HepG2 (cell line): ENCODE results near the gene KCTD1. TPM values are rescaled to one million over a fixed set of nuclear protein-coding genes. Genes with fewer than 3 reads are reported as not detected.

Experiments
- ATAC-seq: fragments of 200-7000 bp; cut with Tn5 transposase; 3 replicates; pipeline ENCODE4 v1.9.1; 2020; ENCODE audit warnings: mild to moderate bottlenecking, moderate library complexity
- BruUV-seq: library from RNA; stranded (reverse); fragments of 400-500 nt; replicated peaks from 2 replicates; lab custom pipeline; 2021; lab: Mats Ljungman, UMichigan
- CTCF ChIA-PET: fragments of 300-600 bp; formaldehyde crosslinking; extraction: SDS; loops from one replicate; lab custom pipeline; 2021; ENCODE audit warnings: low total read pairs, inconsistent platforms, low intra/inter-chr PET ratio; lab: Yijun Ruan, JAX
- POLR2A ChIA-PET: fragments of 350-600 bp; sonication (Branson Sonifier 250); formaldehyde crosslinking; loops from one replicate; lab custom pipeline; 2020; ENCODE audit warnings: antibody characterized with exemption, inconsistent platforms; lab: Yijun Ruan, JAX
- DNase-seq: peaks from one replicate; pipeline ENCODE4 v3.0.0-alpha.2; 2015; ENCODE audit warnings: low spot score
- FAIRE-seq: peaks from 3 replicates; lab custom pipeline; 2011; peaks lifted over from hg19 to GRCh38; lab: Jason Lieb, UNC
- H2AFZ ChIP-seq: one replicate; pipeline ENCODE4 v1.6.1; 2011; ENCODE audit warnings: low read length, inconsistent platforms
- H3K27ac ChIP-seq: fragments of 300-600 bp; 3 replicates; pipeline ENCODE4 v1.8.0; 2011; ENCODE audit warnings: mixed run types, mild to moderate bottlenecking, mixed read lengths, low read length, inconsistent platforms; ENCODE audit not compliant: insufficient read depth; ENCODE audit errors: extremely low read length
- H3K27me3 ChIP-seq, 2 experiments: fragments of 200-600 bp in 1 of 2; 2 replicates in 1 of 2; 3 replicates in 1 of 2; pipeline versions ENCODE4 v1.6.0 to v1.8.0; 2011; ENCODE audit warnings: low read length in 2 of 2, mild to moderate bottlenecking in 2 of 2, moderate library complexity in 2 of 2, inconsistent platforms in 1 of 2; ENCODE audit not compliant: insufficient read depth in 2 of 2, control insufficient read depth in 1 of 2
- H3K36me3 ChIP-seq, 2 experiments: fragments of 200-600 bp in 1 of 2; replicated peaks in 1 of 2; 2 replicates in 1 of 2; 3 replicates in 1 of 2; pipeline versions ENCODE4 v1.5.1 to v1.8.0; 2011; ENCODE audit warnings: low read length in 2 of 2, inconsistent platforms in 1 of 2; ENCODE audit not compliant: insufficient read depth in 2 of 2, control insufficient read depth in 1 of 2
- H3K4me1 ChIP-seq: 2 replicates; pipeline ENCODE4 v1.5.1; 2012; ENCODE audit warnings: low read length, inconsistent platforms; ENCODE audit not compliant: insufficient read depth
- H3K4me2 ChIP-seq: 2 replicates; pipeline ENCODE4 v1.6.0; 2011; ENCODE audit warnings: low read depth, low read length, inconsistent platforms
- H3K4me3 ChIP-seq, 3 experiments: fragments of 200-600 bp in 1 of 3; sonication (generic), shearing (Covaris generic) in 1 of 3; replicated peaks in 1 of 3; 2 replicates each; pipeline ENCODE4 v1.5.1; 2011 to 2016; ENCODE audit warnings: low read length in 3 of 3, inconsistent platforms in 2 of 3, low read depth in 2 of 3, mild to moderate bottlenecking in 2 of 3, control low read depth in 1 of 3, mixed read lengths in 1 of 3; ENCODE audit not compliant: insufficient read depth in 1 of 3
- H3K79me2 ChIP-seq: one replicate; pipeline ENCODE4 v1.6.1; 2011; ENCODE audit warnings: low read length, inconsistent platforms; ENCODE audit not compliant: insufficient read depth
- H3K9ac ChIP-seq: 2 replicates; pipeline ENCODE4 v1.6.0; 2011; ENCODE audit warnings: mild to moderate bottlenecking, low read depth, low read length, inconsistent platforms; ENCODE audit not compliant: insufficient read depth
- H3K9me3 ChIP-seq: 2 replicates; pipeline ENCODE4 v1.5.1; 2012; ENCODE audit warnings: mild to moderate bottlenecking, low read length
- H4K20me1 ChIP-seq: 2 replicates; pipeline ENCODE4 v1.6.0; 2011; ENCODE audit warnings: inconsistent platforms, mild to moderate bottlenecking, low read length, moderate library complexity; ENCODE audit not compliant: insufficient read depth
- CHD2 ChIP-seq: IDR thresholded peaks from 2 replicates; pipeline ENCODE4 v1.6.1; 2011; ENCODE audit warnings: low read depth, low read length, improper control_type of control experiment
- GATA4 ChIP-seq: sonication (generic); IDR thresholded peaks from 2 replicates; pipeline ENCODE4 v1.6.1; 2016; ENCODE audit warnings: antibody characterized with exemption, low read depth, borderline replicate concordance
- MED8 ChIP-seq: sonication (generic); formaldehyde crosslinking; IDR thresholded peaks from 2 replicates; pipeline ENCODE4 v1.8.1; 2023; ENCODE audit warnings: mild to moderate bottlenecking, missing genetic modification reagents; ENCODE audit not compliant: insufficient replicate concordance
- POLR2G ChIP-seq: fragments of 200-400 bp; formaldehyde crosslinking; IDR thresholded peaks from 2 replicates; pipeline ENCODE4 v1.6.1; 2018; ENCODE audit warnings: mild to moderate bottlenecking, low read depth, low read length, moderate library complexity
- PRDM10 ChIP-seq: sonication (generic); formaldehyde crosslinking; IDR thresholded peaks from 2 replicates; pipeline ENCODE4 v1.4.0; 2020; ENCODE audit warnings: low read depth, missing genetic modification reagents
- SOX13 ChIP-seq, 3 experiments: fragments of 450-650 bp in 1 of 3; sonication (generic) in 1 of 3; formaldehyde crosslinking in 1 of 3; IDR thresholded peaks in 2 of 3; conservative IDR thresholded peaks in 1 of 3; 2 replicates each; pipeline versions ENCODE4 v1.5.0 to v1.6.1; 2016 to 2020; ENCODE audit warnings: antibody characterized with exemption in 1 of 3, mild to moderate bottlenecking in 1 of 3, missing compliant biosample characterization in 1 of 3, missing genetic modification reagents in 1 of 3, moderate library complexity in 1 of 3
- TRAFD1 ChIP-seq: sonication (generic); formaldehyde crosslinking; IDR thresholded peaks from 2 replicates; pipeline ENCODE4 v1.5.1; 2020; ENCODE audit warnings: missing genetic modification reagents, mild to moderate bottlenecking, borderline replicate concordance
- U2AF2 ChIP-seq: fragments of 200-400 bp; formaldehyde crosslinking; IDR thresholded peaks from 2 replicates; pipeline ENCODE4 v1.6.1; 2017; ENCODE audit warnings: low read depth, mild to moderate bottlenecking, low read length
- ZNF549 ChIP-seq: sonication (generic); formaldehyde crosslinking; IDR thresholded peaks from 2 replicates; pipeline ENCODE4 v1.5.0; 2020; ENCODE audit warnings: missing genetic modification reagents
- ZNF839 ChIP-seq: sonication (generic); formaldehyde crosslinking; IDR thresholded peaks from 2 replicates; pipeline ENCODE4 v1.4.0; 2020; ENCODE audit warnings: missing genetic modification reagents, mild to moderate bottlenecking, borderline replicate concordance
- ZSCAN25 ChIP-seq: sonication (generic); formaldehyde crosslinking; IDR thresholded peaks from 2 replicates; pipeline ENCODE4 v1.8.0; 2022; ENCODE audit warnings: mild to moderate bottlenecking, missing genetic modification reagents
- WGBS: methylation state at CpG from one replicate; pipeline ENCODE4 v1.1.6; 2017; ENCODE audit warnings: low lambda C conversion rate; 5-methylcytosine and 5-hydroxymethylcytosine counted together
- in situ Hi-C: cut with HindIII; loops from 2 replicates; pipeline ENCODE4 v1.10.0; 2017; ENCODE audit warnings: low pct_unique_long_range_greater_than_20kb; ENCODE audit not compliant: extremely low pct_ligation_motif_present
- intact Hi-C: fragments of 100-400 bp; cut with micrococcal nuclease; formaldehyde crosslinking; loops from one replicate; pipeline ENCODE4 v1.10.0; 2022; ENCODE audit not compliant: unreplicated experiment
- polyA plus RNA-seq, 8 experiments: library from polyadenylated mRNA; depleted of rRNA in 3 of 8; stranded (reverse) in 7 of 8; unstranded in 1 of 8; fragments of >200 nt; fragmentation: Illumina TruSeq in 4 of 8; extraction: Trizol in 4 of 8; gene quantifications; 2 replicates each; pipeline versions ENCODE4 v1.2.1 to v1.2.3, GENCODE V29; 2011 to 2016; ENCODE audit warnings: low read depth in 4 of 8, missing spikeins in 1 of 8, mixed read lengths in 1 of 8; ENCODE audit not compliant: insufficient read depth in 1 of 8
- total RNA-seq, 5 experiments: library from RNA; depleted of rRNA; stranded (reverse); fragments of >200 nt; fragmentation: Illumina TruSeq; extraction: Trizol; gene quantifications; 2 replicates each; pipeline ENCODE4 v1.2.3, GENCODE V29; 2016; ENCODE audit warnings: low read depth in 1 of 5

KCTD1 gene
- total and polyA plus RNA-seq, 2 of the 13 experiments (the other 11 are each of a cell fraction or from before 2014, with no cell fraction given), result 2.7 to 6.8 TPM

GRCh38 chr18:26540043-26540628 is 8.2 kb downstream of the KCTD1 start:
- no TSS peak for BruUV-seq
- H3K27ac ChIP-seq, result no peak overlapping the region
- no peaks in the 10 kb centered on the region for H3K9me3 ChIP-seq
- H3K4me1 ChIP-seq, result peaks cover 36% of the 10 kb centered on the region
- H3K36me3 ChIP-seq, result no peaks in the 10 kb centered on the region; a peak in 1 of 5 replicates
- no peak for FAIRE-seq
- POLR2A ChIA-PET, result no interaction called here
- no peaks in the 10 kb centered on the region for H3K27me3 ChIP-seq
- no peaks in the 10 kb centered on the region for H4K20me1 ChIP-seq
- ATAC-seq, result no peak
- H3K4me2 ChIP-seq, result no peak overlapping the region
- in situ Hi-C loops (loop anchor here (25.0 kb wide), 1 partner anchor 103 kb away; no protein-coding TSS in a partner anchor), intact Hi-C loops (no loop called here)
- H3K79me2 ChIP-seq, result no peaks in the 10 kb centered on the region
- H2AFZ ChIP-seq, result no peak overlapping the region
- H3K9ac ChIP-seq, result no peak overlapping the region
- CTCF ChIA-PET, result no interaction called here
- WGBS, result 96% methylated on average over 6 of the region's 6 CpGs
- DNase-seq, result no peak
- H3K4me3 ChIP-seq, result no peak overlapping the region
- TF ChIP-seq MED8 (CRISPR knock-in tag), result no peak
- TF ChIP-seq SOX13 (IDR thresholded peaks at IDR 0.05), result no peak
- TF ChIP-seq SOX13 (CRISPR knock-in tag; conservative IDR thresholded peaks at IDR 0.05 in 1 of 2, IDR thresholded peaks at IDR 0.05 in 1 of 2), result no peak
- TF ChIP-seq U2AF2, result no peak
- no peak for TF ChIP-seq GATA4
- TF ChIP-seq POLR2G, result no peak
- TF ChIP-seq PRDM10 (CRISPR knock-in tag), result no peak
- no peak for TF ChIP-seq ZNF549 (CRISPR knock-in tag)
- TF ChIP-seq ZNF839, result no peak
- no peak for TF ChIP-seq CHD2
- TF ChIP-seq ZSCAN25 (CRISPR knock-in tag), result no peak
- TF ChIP-seq TRAFD1 (CRISPR knock-in tag), result no peak
